CD4-positive, alpha-beta memory T cell (primary cell): Measurements from ENCODE around the gene WNT3A. TPM values are rescaled to one million over a fixed set of nuclear protein-coding genes. Genes with fewer than 3 reads are reported as not detected.
A peak's percentile ranks its signal among the peaks of the same experiment; 100 is the strongest.

Experiments
- CTCF ChIA-PET: fragments of 350-600 bp; sonication (Branson Sonifier 250); formaldehyde crosslinking; loops from one replicate; lab custom pipeline; 2021; ENCODE audit warnings: inconsistent platforms; ENCODE audit not compliant: partially characterized antibody; lab: Charles Lee
- POLR2A ChIA-PET: fragments of 350-600 bp; sonication (Branson Sonifier 250); formaldehyde crosslinking; loops from one replicate; lab custom pipeline; 2021; ENCODE audit not compliant: partially characterized antibody; lab: Charles Lee
- DNase-seq, 5 donors: peaks; one replicate each; pipeline versions ENCODE4 v3.0.0 to v3.0.0-alpha.2; 2020 to 2022; ENCODE audit warnings: mixed read lengths in 1 of 5
- H3K27ac ChIP-seq: one replicate; pipeline ENCODE4 v1.7.0; 2013; ENCODE audit warnings: low read depth, low read length
- H3K27me3 ChIP-seq: 2 replicates; pipeline ENCODE4 v1.7.0; 2013; ENCODE audit warnings: mild to moderate bottlenecking, low read length, moderate library complexity; ENCODE audit not compliant: insufficient read depth
- H3K36me3 ChIP-seq: 2 replicates; pipeline ENCODE4 v1.7.0; 2013; ENCODE audit warnings: mild to moderate bottlenecking, low read length, moderate library complexity; ENCODE audit not compliant: insufficient read depth
- H3K4me1 ChIP-seq: 2 replicates; pipeline ENCODE4 v1.7.0; 2013; ENCODE audit warnings: mild to moderate bottlenecking, low read length, moderate library complexity; ENCODE audit not compliant: insufficient read depth
- H3K4me3 ChIP-seq, 2 donors: one replicate each; pipeline ENCODE4 v1.7.0; 2013; ENCODE audit warnings: low read length in 2 of 2, mild to moderate bottlenecking in 1 of 2
- H3K9me3 ChIP-seq, 2 donors: one replicate each; pipeline ENCODE4 v1.7.0; 2013; ENCODE audit warnings: low read length in 2 of 2, control low read depth in 1 of 2; ENCODE audit not compliant: control insufficient read depth in 1 of 2
- H3K27ac Mint-ChIP-seq, 7 donors: one replicate each; pipeline ENCODE4 v1.8.0; 2020 to 2021; ENCODE audit warnings: mixed read lengths in 7 of 7, mild to moderate bottlenecking in 6 of 7, inconsistent platforms in 3 of 7, moderate library complexity in 3 of 7
- H3K27me3 Mint-ChIP-seq, 2 donors: one replicate each; pipeline ENCODE4 v1.8.0; 2020 to 2021; ENCODE audit warnings: mixed read lengths in 2 of 2
- H3K36me3 Mint-ChIP-seq, 2 donors: one replicate each; pipeline ENCODE4 v1.8.0; 2020 to 2021; ENCODE audit warnings: mixed read lengths in 2 of 2, inconsistent platforms in 1 of 2, mild to moderate bottlenecking in 1 of 2
- H3K4me1 Mint-ChIP-seq, 4 donors: one replicate each; pipeline ENCODE4 v1.8.0; 2020 to 2021; ENCODE audit warnings: mixed read lengths in 4 of 4, mild to moderate bottlenecking in 1 of 4
- H3K4me3 Mint-ChIP-seq, 8 donors: one replicate each; pipeline ENCODE4 v1.8.0; 2020 to 2021; ENCODE audit warnings: mixed read lengths in 8 of 8, mild to moderate bottlenecking in 7 of 8, moderate library complexity in 6 of 8, inconsistent platforms in 3 of 8
- H3K9me3 Mint-ChIP-seq, 8 donors: one replicate each; pipeline ENCODE4 v1.8.0; 2020 to 2021; ENCODE audit warnings: mixed read lengths in 8 of 8, mild to moderate bottlenecking in 5 of 8, inconsistent platforms in 3 of 8, moderate library complexity in 1 of 8
- intact Hi-C: fragments of 100-400 bp; cut with micrococcal nuclease; formaldehyde crosslinking; loops from one replicate; pipeline ENCODE4 v1.15.1; 2023
- microRNA-seq: library from miRNA; unstranded; fragments of <30 nt; microRNA quantifications from one replicate; pipeline ENCODE4 v1.2.0, GENCODE V29; 2021; ENCODE audit warnings: borderline replicate concordance, borderline number of aligned reads, borderline microRNAs expressed, mixed read lengths
- polyA plus RNA-seq, 2 donors: library from polyadenylated mRNA; unstranded; fragments of 300-500 nt; fragmentation: Illumina TruSeq; gene quantifications; one replicate each; pipeline ENCODE4 v1.2.3, GENCODE V29; 2021
- total RNA-seq, 2 experiments: library from RNA; stranded (reverse); gene quantifications; one replicate each; pipeline ENCODE4 v1.2.3, GENCODE V29; 2021

The WNT3A gene
- total and polyA plus RNA-seq, 4 experiments from 2014 or later, result not detected

- H3K36me3 Mint-ChIP-seq, result peaks cover 0 to 18% of the 10 kb centered on the region in 2 donors
- DNase-seq, result peak; percentile 97 to 99 (median 98)
- peaks cover 21% of the 10 kb centered on the region for H3K4me1 ChIP-seq
- POLR2A ChIA-PET, result interaction anchor here (0.7 to 3.2 kb wide), 10 partner anchors 10 to 377 kb away, joined by 3 to 33 read pairs (median 4); partner anchors contain the start of genes ARF1, GUK1, IBA57 and JMJD4
- H3K4me3 ChIP-seq, result peak within 1 kb of the TSS; percentile 68 to 76
- peaks cover 9 to 45% (median 26%) of the 10 kb centered on the region in 4 donors for H3K4me1 Mint-ChIP-seq
- peaks cover 0 to 1% (median 0%) of the 10 kb centered on the region in 8 donors for H3K9me3 Mint-ChIP-seq
- H3K9me3 ChIP-seq, result no peaks in the 10 kb centered on the region
- H3K27me3 ChIP-seq, result no peaks in the 10 kb centered on the region
- CTCF ChIA-PET, result interaction anchor here (0.9 to 3.1 kb wide), 6 partner anchors 21 to 346 kb away, joined by 3 to 14 read pairs (median 3); no protein-coding TSS in a partner anchor
- H3K27me3 Mint-ChIP-seq, result no peaks in the 10 kb centered on the region
- intact Hi-C loops, result loop anchor here (1.0 to 5.0 kb wide), 5 partner anchors 27 to 1398 kb away; partner anchors contain the start of genes ARF1, GUK1 and NUP133
- H3K27ac ChIP-seq, result peak within 1 kb of the TSS; percentile 92
- H3K36me3 ChIP-seq, result peaks cover 12% of the 10 kb centered on the region
- peak within 1 kb of the TSS; percentile 92 to 98 (median 95) for H3K27ac Mint-ChIP-seq
- peak within 1 kb of the TSS; percentile 89 to 98 (median 94) for H3K4me3 Mint-ChIP-seq
Observed at GRCh38 chr1:228109073-228109961, 102.5 kb downstream of the WNT3A start, which contains the start of gene MRPL55. Gene MRPL55, minus strand, starts transcription at chr1:228109299. Its CDS starts 1,039 bp downstream, at chr1:228108260.

GRCh38 chr1:228109962-228110488 is 103.2 kb downstream of the WNT3A start:
- Histone ChIP-seq H3K36me3 (peaks cover 12% of the 10 kb centered on the region), H3K27me3 (no peaks in the 10 kb centered on the region), H3K9me3 (no peaks in the 10 kb centered on the region), H3K27ac (peak overlapping the region; percentile 92), H3K4me1 (peaks cover 21% of the 10 kb centered on the region), H3K4me3 (peak overlapping the region; percentile 68 to 76)
- Mint-ChIP-seq H3K27ac (peak overlapping the region; percentile 79 to 98 (median 95)), H3K9me3 (no peaks in the 10 kb centered on the region), H3K36me3 (peaks cover 0 to 15% of the 10 kb centered on the region in 2 donors), H3K27me3 (no peaks in the 10 kb centered on the region), H3K4me1 (peaks cover 8 to 38% (median 22%) of the 10 kb centered on the region in 4 donors), H3K4me3 (peak overlapping the region; percentile 89 to 98 (median 94))
- no peak for DNase-seq
- ChIA-PET CTCF (interaction anchor here (0.9 to 3.1 kb wide), 5 partner anchors 21 to 57 kb away, joined by 3 to 14 read pairs (median 3); no protein-coding TSS in a partner anchor), POLR2A (interaction anchor here (0.7 to 3.2 kb wide), 10 partner anchors 11 to 377 kb away, joined by 3 to 33 read pairs (median 3); partner anchors contain the start of genes ARF1, GUK1, IBA57 and JMJD4)
- intact Hi-C loops, result loop anchor here (1.0 to 5.0 kb wide), 5 partner anchors 28 to 1397 kb away; partner anchors contain the start of genes ARF1, GUK1 and NUP133

- POLR2A ChIA-PET, result interaction anchor here (0.9 to 3.2 kb wide), 5 partner anchors 21 to 376 kb away, joined by 3 to 26 read pairs (median 3); partner anchors contain the start of genes ARF1, IBA57, JMJD4 and SNAP47
- Mint-ChIP-seq H3K27me3 (no peaks in the 10 kb centered on the region), H3K9me3 (no peaks in the 10 kb centered on the region), H3K4me1 (peaks cover 8 to 37% (median 22%) of the 10 kb centered on the region in 4 donors), H3K36me3 (peaks cover 0 to 15% of the 10 kb centered on the region in 2 donors), H3K27ac (peak overlapping the region in 2 of 7 donors; percentile 43 to 98), H3K4me3 (peak overlapping the region in 1 of 8 donors; percentile 21)
- no peak for DNase-seq
- no peak overlapping the region for H3K4me3 ChIP-seq
- H3K9me3 ChIP-seq, result no peaks in the 10 kb centered on the region
- H3K27ac ChIP-seq, result no peak overlapping the region
- intact Hi-C loops, result no loop called here
- peaks cover 12% of the 10 kb centered on the region for H3K36me3 ChIP-seq
- CTCF ChIA-PET, result interaction anchor here (1.2 to 3.1 kb wide), 2 partner anchors 20 to 26 kb away, joined by 3 to 14 read pairs; no protein-coding TSS in a partner anchor
- no peaks in the 10 kb centered on the region for H3K27me3 ChIP-seq
- peaks cover 21% of the 10 kb centered on the region for H3K4me1 ChIP-seq
Observed at GRCh38 chr1:228110556-228110955, 103.8 kb downstream of the WNT3A start.

Small RNA genes within 50 kb of the gene (microRNA-seq; reads per million reads assigned to microRNA genes)
- gene MIR3620, result 0.72 reads per million

Other genes starting within 250 kb of the WNT3A start
- gene PRSS38, start 191.3 kb upstream of the WNT3A start, total RNA-seq, result not detected
- not detected for gene PRSS38, start 191.3 kb upstream of the WNT3A start, polyA plus RNA-seq
- gene WNT9A, start 59.1 kb upstream of the WNT3A start, total RNA-seq, result under 1 TPM; 0.08 to 0.15 TPM
- under 1 TPM in 1 of 2 donors, not detected in 1; 0.08 TPM for gene WNT9A, start 59.1 kb upstream of the WNT3A start, polyA plus RNA-seq
- gene ARF1, start 75.7 kb downstream of the WNT3A start, total RNA-seq, result 100 to 1,000 TPM; 265 to 270 TPM
- gene ARF1, start 75.7 kb downstream of the WNT3A start, polyA plus RNA-seq, result 100 to 1,000 TPM; 493 to 600 TPM
- gene C1orf35, start 96.3 kb downstream of the WNT3A start, total RNA-seq, result 10 to 100 TPM; 28.5 to 30.7 TPM
- gene C1orf35, start 96.3 kb downstream of the WNT3A start, polyA plus RNA-seq, result 10 to 100 TPM; 16.4 to 20.0 TPM
- gene MRPL55, start 102.3 kb downstream of the WNT3A start, total RNA-seq, result 10 to 100 TPM; 57.8 to 64.5 TPM
- gene MRPL55, start 102.3 kb downstream of the WNT3A start, polyA plus RNA-seq, result 100 to 1,000 TPM; 108 to 157 TPM
- 100 to 1,000 TPM; 179 to 185 TPM for gene GUK1, start 133.3 kb downstream of the WNT3A start, total RNA-seq
- gene GUK1, start 133.3 kb downstream of the WNT3A start, polyA plus RNA-seq, result 100 to 1,000 TPM; 382 to 488 TPM
- under 1 TPM; 0.61 to 0.80 TPM for gene GJC2, start 142.9 kb downstream of the WNT3A start, total RNA-seq
- not detected for gene GJC2, start 142.9 kb downstream of the WNT3A start, polyA plus RNA-seq
- gene IBA57, start 158.8 kb downstream of the WNT3A start, total RNA-seq, result 10 to 100 TPM; 10.9 to 12.0 TPM
- gene IBA57, start 158.8 kb downstream of the WNT3A start, polyA plus RNA-seq, result 1 to 10 TPM; 1.3 to 2.9 TPM
- 10 to 100 TPM; 76.0 to 91.4 TPM for gene OBSCN, start 201.0 kb downstream of the WNT3A start, total RNA-seq
- gene OBSCN, start 201.0 kb downstream of the WNT3A start, polyA plus RNA-seq, result 1 to 10 TPM in 1 of 2 donors, under 1 TPM in 1; 0.19 to 3.5 TPM